GM12874 (cell line): Measurements from ENCODE around the gene TMEM235.
A peak's percentile ranks its signal among the peaks of the same experiment; 100 is the strongest.

Experiments used
- TF ChIP-seq, protein P1 (sequence below): IDR thresholded peaks from 2 replicates; pipeline ENCODE4 v1.5.1; 2011; ENCODE audit warnings: low read depth, mild to moderate bottlenecking, control low read depth, low read length, moderate library complexity; ENCODE audit not compliant: insufficient read depth

TMEM235 gene

DNA sequence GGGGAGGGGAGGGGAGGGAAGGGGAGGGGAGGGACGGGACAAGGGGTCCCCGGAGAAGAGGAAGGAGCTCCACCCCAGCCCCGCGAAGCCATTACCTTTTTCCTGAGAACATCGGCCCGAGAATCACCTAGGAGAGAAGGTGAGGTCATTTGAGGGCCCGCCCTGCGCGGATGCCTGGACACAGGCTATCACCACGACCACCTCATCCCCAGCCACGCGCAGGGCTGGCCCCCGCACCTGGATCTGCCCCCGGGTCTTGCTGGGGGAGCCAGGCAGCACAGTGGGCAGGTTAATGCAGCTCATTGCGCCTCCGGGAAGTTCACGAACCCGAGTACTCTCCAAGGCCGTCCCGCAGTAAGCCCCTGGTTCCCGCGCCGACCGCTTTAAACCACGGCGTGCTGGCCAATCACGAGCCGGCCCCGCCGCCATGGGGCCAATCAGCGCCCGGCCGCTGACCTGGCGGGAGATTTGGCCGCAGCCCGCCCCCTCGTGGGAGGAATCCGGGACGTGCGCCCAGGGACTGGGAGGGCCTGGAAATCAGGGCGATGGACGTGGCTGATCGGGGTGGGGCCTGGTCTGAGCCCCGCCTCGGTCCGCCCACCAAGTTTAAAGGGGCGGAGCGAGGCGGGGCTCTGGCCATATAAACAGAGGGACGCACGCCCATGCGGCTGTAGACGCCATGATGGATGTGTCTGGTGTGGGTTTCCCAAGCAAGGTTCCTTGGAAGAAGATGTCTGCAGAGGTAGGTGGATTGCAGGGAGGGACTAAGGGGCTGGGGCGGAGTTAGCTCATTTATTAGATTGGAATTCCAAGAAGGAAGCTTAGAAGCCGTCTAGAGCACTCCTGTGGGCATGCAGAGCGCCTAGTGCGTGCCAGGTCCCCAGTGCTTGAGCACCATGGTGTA is 44.5 kb upstream of the TMEM235 start, which contains the start of the genes AFMID and TK1:
Gene AFMID (plus strand): TSS at position 671 of the 904 bp plus-strand sequence. CDS start 9 bp downstream, at position 680.
Gene TK1 (minus strand): TSS at position 361 of the 904 bp plus-strand sequence. CDS start 58 bp downstream, at position 303.
- TF ChIP-seq, protein P1, sequence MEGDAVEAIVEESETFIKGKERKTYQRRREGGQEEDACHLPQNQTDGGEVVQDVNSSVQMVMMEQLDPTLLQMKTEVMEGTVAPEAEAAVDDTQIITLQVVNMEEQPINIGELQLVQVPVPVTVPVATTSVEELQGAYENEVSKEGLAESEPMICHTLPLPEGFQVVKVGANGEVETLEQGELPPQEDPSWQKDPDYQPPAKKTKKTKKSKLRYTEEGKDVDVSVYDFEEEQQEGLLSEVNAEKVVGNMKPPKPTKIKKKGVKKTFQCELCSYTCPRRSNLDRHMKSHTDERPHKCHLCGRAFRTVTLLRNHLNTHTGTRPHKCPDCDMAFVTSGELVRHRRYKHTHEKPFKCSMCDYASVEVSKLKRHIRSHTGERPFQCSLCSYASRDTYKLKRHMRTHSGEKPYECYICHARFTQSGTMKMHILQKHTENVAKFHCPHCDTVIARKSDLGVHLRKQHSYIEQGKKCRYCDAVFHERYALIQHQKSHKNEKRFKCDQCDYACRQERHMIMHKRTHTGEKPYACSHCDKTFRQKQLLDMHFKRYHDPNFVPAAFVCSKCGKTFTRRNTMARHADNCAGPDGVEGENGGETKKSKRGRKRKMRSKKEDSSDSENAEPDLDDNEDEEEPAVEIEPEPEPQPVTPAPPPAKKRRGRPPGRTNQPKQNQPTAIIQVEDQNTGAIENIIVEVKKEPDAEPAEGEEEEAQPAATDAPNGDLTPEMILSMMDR, result peak; percentile 26; the same call in 1 of the 2 replicates

DNA sequence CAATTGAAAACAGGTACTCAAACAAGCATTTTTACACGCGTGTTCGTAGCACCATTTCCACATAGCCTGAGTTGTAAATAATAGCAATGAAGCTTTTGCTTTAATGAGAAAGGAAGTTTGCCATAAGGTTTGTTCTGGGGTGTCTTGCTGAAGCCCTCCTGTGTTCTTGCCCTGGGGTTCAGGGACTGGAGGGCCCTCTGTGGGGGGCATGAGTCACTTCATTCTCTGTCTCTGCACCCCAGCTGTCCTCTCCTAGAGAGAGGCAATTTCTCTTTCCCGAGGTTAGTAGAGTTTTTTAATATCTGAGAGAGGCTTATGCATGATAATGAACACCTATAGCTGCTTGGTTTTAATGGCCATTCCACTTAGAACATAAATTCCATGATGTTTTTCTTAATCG is 34.7 kb upstream of the TMEM235 start:
- TF ChIP-seq, protein P1, result no peak

DNA sequence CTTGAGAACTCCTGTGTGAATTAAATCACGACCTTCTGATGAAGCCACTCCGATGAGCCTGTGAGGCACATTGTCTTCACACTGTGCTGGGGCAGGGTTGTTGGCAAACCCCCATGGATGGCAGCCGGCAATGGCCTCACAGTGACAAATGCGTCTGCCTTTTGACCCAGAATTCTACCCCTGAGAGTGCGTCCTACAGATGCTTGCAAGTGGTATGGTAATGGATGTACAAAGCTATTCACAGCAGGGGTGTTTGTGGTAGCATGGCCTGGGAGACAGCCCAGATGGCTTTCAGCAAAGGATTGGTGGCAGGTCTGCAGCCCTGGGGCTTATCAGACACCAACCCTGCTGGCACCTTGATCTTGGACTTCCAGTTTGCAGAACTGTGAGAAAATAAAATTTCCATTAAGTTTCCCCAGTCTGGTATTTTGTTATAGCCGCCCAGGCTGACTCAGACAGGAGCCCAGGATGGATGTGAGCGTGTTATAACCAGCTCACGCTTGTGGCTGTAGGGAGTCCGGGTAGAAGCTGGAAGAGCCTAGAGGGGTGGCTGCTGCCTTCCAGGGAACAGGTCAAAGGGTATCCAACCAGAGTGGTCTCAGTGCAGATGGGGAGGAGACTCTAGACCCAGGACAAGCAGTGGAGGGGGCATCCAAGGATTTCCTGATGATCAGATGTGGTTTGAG is 34.1 kb upstream of the TMEM235 start:
- TF ChIP-seq, protein P1, result no peak

DNA sequence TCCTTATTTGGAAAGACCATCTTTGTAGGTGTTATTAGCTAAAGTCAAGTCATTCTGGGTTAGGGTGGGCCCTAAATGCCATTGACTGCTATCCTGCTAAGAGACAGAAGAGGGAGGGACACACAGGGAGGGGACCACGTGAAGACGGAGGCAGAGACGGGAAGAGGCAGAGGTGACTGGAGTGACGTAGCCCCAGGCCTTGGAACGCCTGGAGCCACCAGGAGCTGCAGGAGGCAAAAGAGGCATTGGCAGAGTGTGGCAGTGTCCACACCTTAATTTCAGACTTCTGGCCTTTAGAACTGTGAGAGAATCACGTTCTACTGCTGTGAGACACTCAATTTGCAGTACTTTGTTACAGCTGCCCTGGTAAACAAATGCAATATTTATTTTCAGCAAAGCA is 31.0 kb upstream of the TMEM235 start:
- TF ChIP-seq, protein P1, result no peak

DNA sequence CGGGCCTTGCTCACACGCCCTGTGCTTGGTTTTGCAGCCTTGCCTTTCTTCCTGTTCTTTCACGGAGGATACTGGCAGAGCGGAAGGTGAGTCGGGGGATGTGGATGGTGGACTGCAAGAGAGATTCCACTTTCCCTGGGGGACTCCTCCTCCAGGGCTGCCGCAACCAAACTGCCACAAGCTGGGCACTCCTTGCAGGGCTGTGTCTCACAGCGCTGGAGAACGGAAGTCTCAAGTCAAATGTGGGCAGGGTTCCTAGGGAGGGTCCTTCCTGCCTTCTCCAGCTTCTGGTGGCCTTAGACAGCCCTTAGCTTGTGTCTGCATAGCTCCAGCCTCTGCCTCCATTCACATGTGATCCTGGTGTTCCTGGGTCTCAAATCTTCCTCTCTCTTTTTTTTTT is 28.8 kb upstream of the TMEM235 start:
- TF ChIP-seq, protein P1, result no peak

DNA sequence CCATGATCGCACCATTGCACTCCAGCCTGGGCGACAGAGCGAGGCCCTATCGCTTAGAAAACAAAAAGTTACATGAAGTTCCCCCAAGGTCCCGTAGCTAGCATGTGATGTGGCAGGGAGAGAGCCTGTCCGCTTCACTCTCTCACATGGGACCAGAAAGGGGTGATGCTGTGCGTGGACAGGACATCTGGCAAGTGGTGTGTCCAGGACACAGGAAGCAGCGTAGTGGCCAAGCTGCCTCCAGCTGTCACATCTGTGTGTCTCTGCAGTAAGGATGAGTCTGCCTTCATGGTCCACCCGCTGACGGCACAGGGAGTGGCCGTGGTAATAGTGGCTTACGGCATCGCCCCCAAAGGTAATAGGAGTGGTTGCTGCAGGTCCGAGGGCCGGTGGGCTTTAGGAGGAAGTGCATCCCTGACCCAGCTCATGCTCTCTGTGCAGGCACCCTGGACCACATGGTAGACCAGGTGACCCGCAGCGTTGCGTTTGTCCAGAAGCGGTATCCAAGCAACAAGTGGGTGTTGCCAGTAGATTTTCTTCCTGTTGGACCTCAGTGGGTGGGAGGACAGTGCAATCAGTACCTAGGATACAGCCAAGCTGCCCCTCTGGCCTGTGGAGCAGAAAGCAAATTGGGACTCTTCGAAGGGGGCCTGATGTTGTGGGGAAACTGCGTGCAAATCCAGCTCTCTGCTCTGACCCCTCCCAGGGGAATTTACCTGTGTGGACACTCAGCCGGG is 26.9 kb upstream of the TMEM235 start:
- TF ChIP-seq, protein P1, result no peak
